Middle frontal gyrus (tissue), 1 donor: ENCODE data around the gene STIM2.

Source experiments
- DNase-seq: peaks from one replicate; pipeline ENCODE4 v3.0.0-alpha.2; 2015; ENCODE audit warnings: low spot score; ENCODE audit errors: extremely low spot score

The STIM2 gene

DNA sequence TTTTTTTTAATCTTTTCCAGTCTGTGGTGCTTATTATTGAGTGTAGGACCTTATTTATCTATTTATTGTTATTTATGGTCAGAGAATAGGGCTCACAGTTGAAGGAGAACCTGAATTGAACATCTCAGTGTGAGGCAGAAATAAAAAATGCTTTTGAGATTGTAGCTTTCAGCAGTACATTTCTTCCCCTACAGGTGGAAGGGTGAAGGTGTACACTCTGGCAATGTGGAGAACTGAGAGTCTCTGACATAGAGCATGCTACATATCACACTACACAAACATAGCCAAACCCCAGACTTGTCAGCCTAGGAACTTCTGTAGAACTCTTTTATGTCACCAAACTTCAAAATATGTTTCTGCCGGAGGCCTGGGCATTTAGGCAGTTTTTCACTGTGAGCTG, 140.2 kb downstream of the STIM2 start:
- DNase-seq: no peak

- no peak for DNase-seq
Measured at GRCh38 chr4:27001398-27002164, 140.9 kb downstream of the STIM2 start.

DNA sequence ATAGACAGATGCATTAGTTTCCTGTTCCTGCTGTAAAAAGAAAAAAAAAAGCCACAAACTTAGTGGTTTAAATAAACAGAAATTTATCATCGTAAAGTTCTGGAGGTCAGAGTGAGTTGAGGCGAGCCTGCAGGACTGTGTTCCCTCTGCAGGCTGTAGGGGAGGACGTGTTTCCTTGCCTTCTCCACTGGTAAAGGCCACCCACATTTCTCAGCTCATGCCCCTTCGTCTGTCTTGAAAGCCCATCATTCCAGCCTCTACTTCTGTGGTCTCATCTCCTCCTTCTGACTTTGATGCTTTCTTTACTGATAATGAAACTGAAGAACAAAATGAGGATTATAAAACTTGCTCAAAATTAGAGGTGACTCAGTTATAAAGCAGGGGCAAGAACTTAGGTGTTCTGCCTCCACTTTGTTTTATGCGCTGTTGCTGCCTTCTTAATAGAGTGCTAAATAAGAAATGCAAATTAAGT, 143.0 kb downstream of the STIM2 start:
- DNase-seq: no peak

DNA sequence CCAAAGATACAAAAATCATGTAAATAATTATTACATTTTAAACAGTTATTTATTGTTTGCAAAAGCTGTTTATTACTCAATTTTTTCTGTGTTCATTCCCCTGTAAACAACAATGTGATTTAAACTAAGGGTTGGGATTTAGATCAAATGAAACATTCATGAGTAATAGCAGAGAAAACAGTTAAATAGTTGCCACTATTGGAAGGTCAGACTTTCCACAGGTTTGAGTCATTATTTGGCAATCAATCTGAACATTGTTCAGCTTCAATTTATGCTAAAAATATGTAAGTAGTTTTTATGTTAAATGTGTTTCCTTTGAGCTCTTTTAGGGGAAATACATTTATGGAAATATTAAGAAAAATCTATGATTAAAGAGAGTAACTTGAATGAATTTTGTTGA, 144.9 kb downstream of the STIM2 start:
- no peak for DNase-seq

DNA sequence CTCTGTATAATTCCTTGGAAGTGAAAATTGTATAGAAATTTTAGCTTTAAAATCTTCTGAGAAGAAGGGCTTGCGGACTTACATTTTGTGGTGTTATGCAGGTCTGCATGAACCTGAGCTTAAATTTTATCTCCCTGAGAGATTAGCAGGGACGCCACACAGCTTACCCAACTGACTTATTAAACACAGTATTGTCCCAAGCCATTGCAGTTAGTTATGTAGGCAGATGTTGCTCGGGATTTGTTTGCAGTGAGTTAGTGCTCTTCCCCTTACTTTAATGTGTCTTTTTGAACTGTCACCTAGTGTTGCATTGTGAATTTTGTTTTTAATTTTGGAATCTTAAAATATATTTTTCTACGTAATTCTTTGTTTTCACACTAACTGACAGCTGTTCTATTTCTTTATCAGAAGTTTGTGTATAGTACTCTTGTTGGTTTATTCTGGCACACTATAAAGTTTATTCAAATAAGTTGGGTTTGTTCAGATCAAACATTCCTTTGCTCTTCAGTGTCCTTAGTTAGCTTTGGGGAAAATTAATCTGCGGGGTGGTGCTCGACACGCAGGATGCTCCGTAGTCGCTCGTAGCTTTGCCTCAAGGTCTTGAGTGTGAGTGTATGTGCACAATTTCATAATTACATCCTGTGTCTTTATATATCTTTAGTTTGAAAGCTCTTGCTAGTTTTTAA, 145.4 kb downstream of the STIM2 start:
- no peak for DNase-seq

GRCh38 chr4:27006646-27007045, 146.0 kb downstream of the STIM2 start:
- no peak for DNase-seq

DNA sequence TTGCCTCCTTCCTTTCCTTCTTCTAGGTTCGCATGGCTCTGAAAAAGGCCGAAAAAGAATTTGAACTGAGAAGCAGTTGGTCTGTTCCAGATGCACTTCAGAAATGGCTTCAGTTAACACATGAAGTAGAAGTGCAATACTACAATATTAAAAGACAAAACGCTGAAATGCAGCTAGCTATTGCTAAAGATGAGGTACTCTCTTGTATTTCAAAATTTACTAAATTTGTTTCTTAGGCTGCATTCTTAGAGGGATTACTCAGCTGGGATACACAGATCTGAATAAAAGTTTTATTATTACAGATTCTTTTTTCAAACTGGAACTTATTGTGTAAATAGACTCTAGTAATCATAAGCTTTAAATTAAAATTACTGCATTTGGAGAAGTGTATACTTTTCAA, 146.9 kb downstream of the STIM2 start:
- no peak for DNase-seq

- DNase-seq: no peak
Measured at GRCh38 chr4:27008679-27009078, 148.0 kb downstream of the STIM2 start.

DNA sequence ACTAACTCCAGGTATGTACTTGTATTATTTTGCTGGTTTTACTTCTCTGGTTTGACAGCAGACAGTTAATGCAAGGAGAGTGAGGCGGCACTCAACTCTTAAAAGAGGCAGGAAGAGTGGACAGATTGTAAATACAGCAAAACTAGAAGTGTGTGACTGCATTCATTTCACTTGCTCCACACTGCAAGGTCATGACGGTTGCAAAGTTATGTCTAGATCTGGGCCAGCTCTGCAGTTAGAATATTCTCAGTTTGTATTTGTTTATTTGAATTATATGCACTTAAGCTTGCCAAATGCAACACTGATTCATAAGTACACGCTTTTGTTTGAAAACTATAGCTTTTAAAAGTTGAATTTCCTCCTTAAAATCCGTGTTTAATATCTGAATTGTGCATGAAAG, 148.9 kb downstream of the STIM2 start:
- no peak for DNase-seq

DNA sequence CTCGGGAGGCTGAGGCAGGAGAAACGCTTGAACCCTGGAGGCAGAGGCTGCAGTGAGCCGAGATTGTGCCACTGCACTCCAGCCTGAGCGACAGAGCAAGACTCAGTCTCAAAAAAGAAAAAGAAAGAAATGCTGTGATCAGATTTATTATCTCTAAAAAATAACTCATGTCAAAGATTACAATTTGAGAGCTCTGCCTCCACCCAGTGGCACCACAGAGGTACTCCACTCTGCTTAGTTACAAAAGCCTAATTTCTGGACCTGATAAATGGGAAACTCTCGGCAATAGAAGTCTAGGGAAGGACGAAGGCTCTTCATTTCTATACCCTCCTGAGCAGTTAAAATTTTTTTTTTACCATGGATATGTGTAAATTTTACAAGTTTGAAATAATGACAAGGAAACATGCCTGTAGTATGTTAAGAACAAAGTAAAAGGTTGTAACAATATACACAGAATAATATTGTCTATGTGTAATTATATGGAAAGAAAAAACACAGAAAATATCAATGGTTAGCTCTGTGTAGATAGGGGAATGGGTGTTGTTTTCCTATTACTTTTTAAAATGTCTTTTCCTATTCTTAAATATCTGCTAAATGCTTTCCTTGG, 149.8 kb downstream of the STIM2 start:
- peak; percentile 42 for DNase-seq

- DNase-seq: no peak
Measured at GRCh38 chr4:27011401-27011800, 150.8 kb downstream of the STIM2 start.

GRCh38 chr4:27013012-27013411, 152.4 kb downstream of the STIM2 start:
- no peak for DNase-seq

DNA sequence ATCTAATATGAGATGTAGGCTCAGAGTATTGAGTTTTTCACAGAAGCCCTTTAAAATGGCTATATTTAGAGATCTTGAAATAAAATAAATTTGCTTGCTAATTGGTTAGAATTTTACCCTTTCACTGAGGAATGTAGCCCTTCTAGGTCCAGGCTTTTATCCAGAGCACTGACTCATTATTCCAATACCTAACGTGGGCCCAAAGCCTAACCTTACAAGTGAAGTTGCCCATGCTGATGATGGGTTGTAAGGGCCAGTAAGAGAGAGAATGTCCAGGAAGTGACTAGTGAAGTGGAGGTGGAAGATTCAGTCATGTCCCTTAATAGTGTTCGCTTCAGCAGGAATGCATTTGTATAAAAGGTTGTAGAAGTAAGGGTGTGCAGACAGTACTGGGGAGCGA, 155.9 kb downstream of the STIM2 start:
- DNase-seq: no peak

DNA sequence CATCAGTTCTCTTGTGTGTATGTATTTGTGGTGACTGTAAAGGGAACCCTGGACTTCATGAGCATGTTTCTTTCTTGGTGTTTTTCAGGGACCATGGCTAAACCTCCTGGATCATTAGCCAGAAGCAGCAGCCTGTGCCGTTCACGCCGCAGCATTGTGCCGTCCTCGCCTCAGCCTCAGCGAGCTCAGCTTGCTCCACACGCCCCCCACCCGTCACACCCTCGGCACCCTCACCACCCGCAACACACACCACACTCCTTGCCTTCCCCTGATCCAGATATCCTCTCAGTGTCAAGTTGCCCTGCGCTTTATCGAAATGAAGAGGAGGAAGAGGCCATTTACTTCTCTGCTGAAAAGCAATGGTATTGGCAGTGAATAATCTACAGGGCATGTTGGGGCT, 157.0 kb downstream of the STIM2 start:
- DNase-seq: no peak

DNA sequence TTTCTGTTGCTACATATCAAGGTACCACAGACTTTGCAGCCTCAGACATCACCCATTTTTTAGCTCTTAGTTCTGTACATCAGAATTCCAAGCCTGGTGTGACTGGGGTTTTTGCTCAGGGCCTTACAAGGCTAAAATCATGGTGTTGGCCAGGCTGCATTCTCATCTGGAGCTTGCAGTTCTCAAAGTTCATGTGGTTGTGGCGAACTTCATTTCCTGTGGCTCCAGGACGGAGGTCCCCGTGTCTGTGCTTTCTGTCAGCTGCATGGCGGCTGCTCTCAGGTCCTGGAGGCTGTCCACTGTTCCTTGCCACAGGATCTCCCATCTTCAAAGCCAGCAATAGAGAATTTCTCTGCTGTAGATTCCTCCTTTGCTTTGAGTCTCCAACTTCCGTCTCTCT, 157.4 kb downstream of the STIM2 start:
- no peak for DNase-seq

GRCh38 chr4:27018910-27019309, 158.3 kb downstream of the STIM2 start:
- DNase-seq: no peak

DNA sequence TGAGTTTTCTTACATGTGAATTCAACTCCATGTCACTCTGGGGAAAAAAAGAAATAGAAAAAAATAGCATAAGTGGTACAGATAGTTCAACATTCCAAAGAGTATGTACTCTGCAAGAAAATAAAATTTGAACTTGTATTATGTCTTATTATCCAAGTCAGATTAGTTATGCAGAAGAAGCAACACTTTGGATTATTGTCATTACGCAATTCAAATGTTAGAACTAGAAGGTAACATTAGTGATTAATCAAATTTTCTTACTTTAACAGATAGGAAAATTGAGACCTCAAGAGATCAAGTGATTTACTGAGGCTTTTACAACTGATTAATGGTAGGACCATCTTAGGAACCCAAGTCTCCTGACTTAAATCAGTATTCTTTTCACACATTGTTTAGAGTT, 159.1 kb downstream of the STIM2 start:
- DNase-seq: no peak

DNA sequence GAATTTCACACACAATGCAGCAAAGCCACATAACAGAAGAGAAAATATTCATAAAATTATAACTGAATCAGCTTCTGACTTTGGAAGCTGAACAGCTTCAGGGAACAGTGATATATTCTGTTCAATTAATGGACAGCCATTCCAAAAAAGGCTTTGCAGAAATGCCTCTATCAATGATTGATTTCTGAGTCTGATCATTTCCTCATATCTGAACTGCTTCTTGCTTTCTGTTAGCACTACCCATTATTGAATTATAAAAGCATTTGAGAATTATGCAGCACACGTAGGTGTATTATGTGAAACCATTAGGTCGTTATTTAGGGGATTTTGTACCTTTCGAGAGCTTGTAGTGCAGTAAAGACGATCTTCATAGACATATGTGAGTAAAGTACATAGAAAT, 159.6 kb downstream of the STIM2 start:
- DNase-seq: no peak

GRCh38 chr4:27020603-27021002, 160.0 kb downstream of the STIM2 start:
- no peak for DNase-seq

GRCh38 chr4:27022963-27023362, 162.3 kb downstream of the STIM2 start:
- no peak for DNase-seq

DNA sequence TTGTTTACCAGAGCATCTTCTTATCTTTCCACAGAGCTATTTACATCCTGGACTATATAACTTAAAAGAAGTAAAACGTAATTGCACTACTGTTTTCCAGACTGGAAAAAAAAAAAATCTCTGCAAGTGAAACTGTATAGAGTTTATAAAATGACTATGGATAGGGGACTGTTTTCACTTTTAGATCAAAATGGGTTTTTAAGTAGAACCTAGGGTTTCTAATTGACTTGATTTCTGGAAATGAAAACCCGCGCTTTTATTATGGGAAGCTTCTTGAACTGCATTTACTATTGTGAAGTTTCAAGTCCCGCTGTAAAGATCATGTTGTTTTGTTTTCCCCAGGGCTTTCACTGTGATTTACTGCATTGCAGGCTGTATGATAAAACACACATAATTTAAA, 162.7 kb downstream of the STIM2 start:
- DNase-seq: no peak

DNA sequence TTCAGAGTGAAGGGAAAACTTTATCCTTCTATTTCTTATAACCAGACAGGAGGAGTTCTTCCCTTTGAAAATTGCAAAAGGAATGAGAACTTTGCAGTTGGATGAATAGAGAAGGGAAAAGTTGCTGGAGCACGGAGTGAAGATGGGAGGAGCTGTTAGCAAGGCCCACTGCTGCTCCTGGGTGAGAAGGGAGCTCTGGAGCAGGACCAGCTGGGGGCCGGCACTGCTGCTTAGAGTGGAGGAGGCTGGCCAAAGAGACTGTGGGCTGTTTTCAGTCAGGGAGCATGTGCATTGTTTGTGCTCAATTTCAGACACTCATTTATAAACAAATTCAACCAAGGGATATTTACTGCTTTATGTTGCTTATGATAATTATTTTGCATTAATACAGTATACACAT, 164.2 kb downstream of the STIM2 start:
- DNase-seq: no peak

DNA sequence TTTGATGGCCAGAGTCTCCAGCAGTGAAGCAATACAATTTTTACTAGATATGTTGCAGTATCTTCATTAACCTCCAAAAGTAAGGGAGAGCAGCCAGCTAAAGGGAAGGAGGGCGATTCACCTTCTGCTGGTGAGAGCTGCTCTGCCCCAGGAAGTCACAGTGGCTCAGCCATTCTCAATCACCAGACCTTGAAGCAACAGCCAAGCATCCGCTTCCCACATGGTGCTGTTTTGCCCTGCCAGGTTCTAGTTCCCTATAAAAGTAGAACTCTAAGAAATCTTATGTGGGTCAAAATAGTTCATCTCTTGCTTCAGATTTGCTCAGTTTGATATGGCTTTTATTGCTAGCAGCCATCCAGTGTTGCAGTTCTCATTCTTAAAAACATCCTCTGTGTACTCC, 166.8 kb downstream of the STIM2 start:
- DNase-seq: no peak
